H1 (cell line): ENCODE results near the gene PPA1. TPM values are rescaled to one million over a fixed set of nuclear protein-coding genes. Genes with fewer than 3 reads are reported as not detected.

ENCODE experiments used
- CTCF ChIA-PET: fragments of 300-600 bp; sonication (Branson Sonifier 250); formaldehyde crosslinking; loops from one replicate; lab custom pipeline; 2021; ENCODE audit not compliant: partially characterized antibody; lab: Charles Lee
- POLR2A ChIA-PET: fragments of 300-600 bp; sonication (Branson Sonifier 250); formaldehyde crosslinking; loops from one replicate; lab custom pipeline; 2021; ENCODE audit warnings: inconsistent platforms; ENCODE audit not compliant: partially characterized antibody; lab: Charles Lee
- DNase-seq, 2 experiments: peaks; one replicate each; pipeline versions ENCODE4 v3.0.0 to v3.0.0-alpha.2; 2010 to 2022; ENCODE audit warnings: low spot score in 2 of 2, low read depth in 1 of 2, mixed read lengths in 1 of 2
- FAIRE-seq: peaks from 2 replicates; lab custom pipeline; 2011; peaks lifted over from hg19 to GRCh38; lab: Jason Lieb, UNC
- H2AFZ ChIP-seq: 2 replicates; pipeline ENCODE4 v1.8.1; 2012; ENCODE audit warnings: low read length, inconsistent platforms
- H2AK5ac ChIP-seq: 2 replicates; pipeline ENCODE4 v1.6.1; 2013; ENCODE audit warnings: low read depth, low read length
- H2BK120ac ChIP-seq: replicated peaks from 2 replicates; pipeline ENCODE3; 2013; ENCODE audit warnings: low read depth, low read length, inconsistent platforms
- H2BK12ac ChIP-seq: 2 replicates; pipeline ENCODE4 v1.6.1; 2013; ENCODE audit warnings: low read depth, low read length
- H2BK15ac ChIP-seq: 2 replicates; pipeline ENCODE4 v1.6.1; 2013; ENCODE audit warnings: low read length
- H2BK20ac ChIP-seq: 2 replicates; pipeline ENCODE4 v1.6.1; 2013; ENCODE audit warnings: low read length
- H2BK5ac ChIP-seq: 2 replicates; pipeline ENCODE4 v1.6.1; 2013; ENCODE audit warnings: low read depth, low read length
- H3K14ac ChIP-seq: 2 replicates; pipeline ENCODE4 v1.6.1; 2013; ENCODE audit warnings: inconsistent platforms; ENCODE audit not compliant: insufficient read length
- H3K18ac ChIP-seq: 2 replicates; pipeline ENCODE4 v1.6.1; 2013; ENCODE audit warnings: low read length; ENCODE audit errors: extremely low read depth
- H3K23ac ChIP-seq: 2 replicates; pipeline ENCODE4 v1.6.1; 2013; ENCODE audit warnings: inconsistent platforms; ENCODE audit not compliant: insufficient read length
- H3K23me2 ChIP-seq: 2 replicates; pipeline ENCODE4 v1.6.1; 2013; ENCODE audit warnings: low read depth, low read length
- H3K27ac ChIP-seq: 2 replicates; pipeline ENCODE4 v1.6.1; 2011; ENCODE audit warnings: low read depth, low read length, inconsistent platforms
- H3K27me3 ChIP-seq, 4 experiments: replicated peaks in 1 of 4; 1 replicate in 1 of 4; 2 replicates in 3 of 4; pipeline versions ENCODE4 v1.6.1 to v1.8.1; 2011 to 2013; ENCODE audit warnings: low read length in 3 of 4, mild to moderate bottlenecking in 3 of 4, inconsistent platforms in 2 of 4, mixed read lengths in 2 of 4, moderate library complexity in 1 of 4; ENCODE audit not compliant: control insufficient read depth in 3 of 4, insufficient read depth in 3 of 4; ENCODE audit errors: extremely low read depth in 1 of 4
- H3K36me3 ChIP-seq, 4 experiments: 2 replicates each; pipeline versions ENCODE4 v1.6.1 to v1.8.1; 2011 to 2013; ENCODE audit warnings: mild to moderate bottlenecking in 4 of 4, low read length in 3 of 4, moderate library complexity in 2 of 4, control low read depth in 1 of 4, inconsistent platforms in 1 of 4; ENCODE audit not compliant: insufficient read depth in 4 of 4, control insufficient read depth in 2 of 4
- H3K4ac ChIP-seq: replicated peaks from 2 replicates; pipeline ENCODE3; 2013; ENCODE audit warnings: low read length, low read depth, mixed read lengths, inconsistent platforms; ENCODE audit not compliant: insufficient read length
- H3K4me1 ChIP-seq, 4 experiments: replicated peaks in 1 of 4; 1 replicate in 1 of 4; 2 replicates in 3 of 4; pipeline versions ENCODE4 v1.6.1 to v1.8.1; 2011 to 2013; ENCODE audit warnings: low read length in 3 of 4, inconsistent platforms in 2 of 4, mixed read lengths in 1 of 4; ENCODE audit not compliant: insufficient read depth in 4 of 4, control insufficient read depth in 3 of 4
- H3K4me2 ChIP-seq, 2 experiments: 2 replicates each; pipeline versions ENCODE4 v1.6.1 to v1.8.1; 2011 to 2013; ENCODE audit warnings: low read depth in 2 of 2, low read length in 2 of 2, control low read depth in 1 of 2, inconsistent platforms in 1 of 2, mild to moderate bottlenecking in 1 of 2; ENCODE audit not compliant: insufficient read depth in 1 of 2
- H3K4me3 ChIP-seq, 4 experiments: fragments of 200-600, 300-600 bp in 1 of 4; sonication (generic), shearing (Covaris generic), sonication (Bioruptor Twin) in 1 of 4; 2 replicates each; pipeline versions ENCODE4 v1.5.1 to v1.8.1; 2011 to 2016; ENCODE audit warnings: low read length in 4 of 4, low read depth in 3 of 4, control low read depth in 2 of 4, inconsistent platforms in 2 of 4, mild to moderate bottlenecking in 2 of 4, mixed read lengths in 1 of 4, moderate library complexity in 1 of 4; ENCODE audit not compliant: insufficient read depth in 2 of 4; ENCODE audit errors: extremely low read depth in 1 of 4
- H3K56ac ChIP-seq: replicated peaks from 2 replicates; pipeline ENCODE3; 2013; ENCODE audit warnings: low read depth, mild to moderate bottlenecking, mixed read lengths, low read length, inconsistent platforms; ENCODE audit not compliant: insufficient read length
- H3K79me1 ChIP-seq: 2 replicates; pipeline ENCODE4 v1.6.1; 2013; ENCODE audit warnings: low read depth, low read length, control low read depth
- H3K79me2 ChIP-seq, 2 experiments: 2 replicates each; pipeline versions ENCODE4 v1.6.1 to v1.8.1; 2012 to 2013; ENCODE audit warnings: low read length in 2 of 2, mild to moderate bottlenecking in 2 of 2, inconsistent platforms in 1 of 2; ENCODE audit not compliant: insufficient read depth in 2 of 2, control insufficient read depth in 1 of 2
- H3K9ac ChIP-seq, 4 experiments: replicated peaks in 1 of 4; 1 replicate in 1 of 4; 2 replicates in 3 of 4; pipeline versions ENCODE4 v1.6.1 to v1.8.1; 2011 to 2013; ENCODE audit warnings: low read depth in 3 of 4, low read length in 3 of 4, control low read depth in 2 of 4, mild to moderate bottlenecking in 2 of 4, moderate library complexity in 2 of 4, inconsistent platforms in 1 of 4; ENCODE audit errors: extremely low read depth in 1 of 4
- H3K9me3 ChIP-seq, 2 experiments: 2 replicates each; pipeline versions ENCODE4 v1.6.1 to v1.8.1; 2012 to 2013; ENCODE audit warnings: mild to moderate bottlenecking in 2 of 2, moderate library complexity in 2 of 2, control low read depth in 1 of 2, inconsistent platforms in 1 of 2, low read depth in 1 of 2, low read length in 1 of 2, mixed read lengths in 1 of 2; ENCODE audit not compliant: insufficient read depth in 2 of 2
- H4K20me1 ChIP-seq, 2 experiments: replicated peaks in 1 of 2; 2 replicates each; pipeline versions ENCODE3 to v1.8.1; 2011 to 2013; ENCODE audit warnings: inconsistent platforms in 2 of 2, low read length in 2 of 2, mild to moderate bottlenecking in 1 of 2; ENCODE audit not compliant: insufficient read depth in 2 of 2, control insufficient read depth in 1 of 2
- H4K5ac ChIP-seq: 2 replicates; pipeline ENCODE4 v1.6.1; 2013; ENCODE audit warnings: low read length, low read depth, mixed read lengths, inconsistent platforms; ENCODE audit not compliant: insufficient read length
- H4K8ac ChIP-seq: 2 replicates; pipeline ENCODE4 v1.8.0; 2013; ENCODE audit warnings: mild to moderate bottlenecking, moderate library complexity, low read length, inconsistent platforms; ENCODE audit not compliant: insufficient read depth; ENCODE audit errors: extremely low read depth
- H4K91ac ChIP-seq: replicated peaks from 2 replicates; pipeline ENCODE3; 2013; ENCODE audit warnings: low read length, mixed read lengths, inconsistent platforms; ENCODE audit not compliant: insufficient read length
- ASH2L ChIP-seq: fragments of 200-600, 300-600 bp; sonication (generic); IDR thresholded peaks from one replicate; pipeline ENCODE4 v1.7.1; 2017; ENCODE audit warnings: low read length
- BACH1 ChIP-seq: IDR thresholded peaks from 2 replicates; pipeline ENCODE4 v1.6.1; 2012; ENCODE audit warnings: low read length, improper control_type of control experiment
- CHD1 ChIP-seq: IDR thresholded peaks from 2 replicates; pipeline ENCODE4 v1.6.1; 2012; ENCODE audit warnings: low read depth, low read length, improper control_type of control experiment
- CREB1 ChIP-seq: IDR thresholded peaks from 2 replicates; pipeline ENCODE4 v1.6.1; 2012; ENCODE audit warnings: inconsistent platforms
- CTBP2 ChIP-seq: IDR thresholded peaks from 2 replicates; pipeline ENCODE4 v1.7.0; 2011; ENCODE audit warnings: borderline replicate concordance, mild to moderate bottlenecking, moderate library complexity, mixed read lengths, low read length; ENCODE audit not compliant: insufficient read depth, insufficient read length
- CTCF ChIP-seq, 3 experiments: IDR thresholded peaks; 1 replicate in 2 of 3; 2 replicates in 1 of 3; pipeline versions ENCODE4 v1.5.1 to v1.6.1; 2011; ENCODE audit warnings: low read length in 3 of 3, mild to moderate bottlenecking in 3 of 3, inconsistent platforms in 2 of 3, low read depth in 1 of 3, moderate library complexity in 1 of 3; ENCODE audit not compliant: insufficient read depth in 1 of 3; ENCODE audit errors: control extremely low read depth in 1 of 3
- JUND ChIP-seq: IDR thresholded peaks from 2 replicates; pipeline ENCODE4 v1.6.1; 2011; ENCODE audit warnings: mild to moderate bottlenecking, improper control_type of control experiment, low read length
- SIN3A ChIP-seq, 2 experiments: IDR thresholded peaks in 1 of 2; conservative IDR thresholded peaks in 1 of 2; 2 replicates each; pipeline ENCODE4 v1.6.1; 2011 to 2012; ENCODE audit warnings: low read length in 2 of 2, improper control_type of control experiment in 1 of 2, low read depth in 1 of 2, mild to moderate bottlenecking in 1 of 2
- WGBS, 2 experiments: shearing (Covaris generic) in 1 of 2; methylation state at CpG; one replicate each; pipeline versions ENCODE4 v1.1.6 to v1.1.7; 2013 to 2015; ENCODE audit warnings: low lambda C conversion rate in 2 of 2, mixed read lengths in 2 of 2, inconsistent platforms in 1 of 2, low coverage in 1 of 2, missing lambda C conversion rate in 1 of 2; ENCODE audit not compliant: insufficient replicate concordance in 2 of 2, insufficient coverage in 1 of 2, insufficient read length in 1 of 2; ENCODE audit errors: extremely low coverage in 1 of 2, missing lambda C conversion rate in 1 of 2; 5-methylcytosine and 5-hydroxymethylcytosine counted together
- polyA plus RNA-seq, 7 experiments: library from polyadenylated mRNA; depleted of rRNA in 3 of 7; stranded (reverse) in 5 of 7; unstranded in 2 of 7; fragments of >200 nt in 5 of 7; fragments of 200-250 nt in 2 of 7; gene quantifications; 1 replicate in 5 of 7; 2 replicates in 1 of 7; 4 replicates in 1 of 7; pipeline versions ENCODE4 v1.2.1 to v1.2.3, GENCODE V29; 2011 to 2013; ENCODE audit warnings: missing spikeins in 2 of 7, mixed read lengths in 2 of 7
- total RNA-seq: library from RNA; stranded (reverse); fragmentation: NEBNext Ultra II Directional; extraction: Animal tissue kit (Norgen Biotek cat#: 25700); gene quantifications from 2 replicates; pipeline ENCODE4 v1.2.1, GENCODE V29; 2021

The PPA1 gene
- total and polyA plus RNA-seq, 2 of the 8 experiments (the other 6 are each of a cell fraction or from before 2014, with no cell fraction given): 77.0 to 191 TPM

GRCh38 chr10:70254778-70255328 is 21.6 kb upstream of the PPA1 start:
- no peak overlapping the region for H4K5ac ChIP-seq
- no peaks in the 10 kb centered on the region for H3K79me2 ChIP-seq
- no peak for DNase-seq
- H2BK20ac ChIP-seq: no peak overlapping the region
- no peak for TF ChIP-seq BACH1
- no peak for TF ChIP-seq JUND
- no peak for TF ChIP-seq SIN3A (conservative IDR thresholded peaks at IDR 0.05 in 1 of 2, IDR thresholded peaks at IDR 0.05 in 1 of 2; ENCODE audit: low read depth in 1 of 2, low read length in 2 of 2)
- TF ChIP-seq CTBP2: no peak
- no peak for TF ChIP-seq ASH2L
- TF ChIP-seq CTCF (IDR thresholded peaks at IDR 0.05; ENCODE audit: control extremely low read depth in 1 of 3, insufficient read depth in 1 of 3, low read depth in 1 of 3, low read length in 3 of 3): no peak
- TF ChIP-seq CHD1: no peak
- no peak for TF ChIP-seq CREB1
- FAIRE-seq: no peak
- H4K8ac ChIP-seq: 0 out of 2 replicates have a peak overlapping the region, but pooled peaks have one; percentile 4
- H3K4me1 ChIP-seq: peaks cover 0 to 2% (median 0%) of the 10 kb centered on the region in 4 experiments; a peak in 1 of 7 replicates
- H3K14ac ChIP-seq: no peak overlapping the region
- no peak overlapping the region for H3K4me3 ChIP-seq
- H3K9ac ChIP-seq: no peak overlapping the region
- H2AFZ ChIP-seq: no peak overlapping the region; the same call in 1 of the 2 replicates
- POLR2A ChIA-PET: no interaction called here
- H4K20me1 ChIP-seq: no peaks in the 10 kb centered on the region
- no peak overlapping the region for H2BK5ac ChIP-seq
- H3K79me1 ChIP-seq: no peaks in the 10 kb centered on the region
- H3K36me3 ChIP-seq: no peaks in the 10 kb centered on the region
- H2BK120ac ChIP-seq: no peak overlapping the region
- H3K56ac ChIP-seq: no peak overlapping the region
- WGBS, 2 experiments: 93% methylated on average over 32 of the region's 40 CpGs; no CpG with 5 or more reads in 1 of the 2 experiments
- H3K4me2 ChIP-seq: no peak overlapping the region
- no peak overlapping the region for H3K23ac ChIP-seq
- no peak overlapping the region for H4K91ac ChIP-seq
- no peaks in the 10 kb centered on the region for H3K27me3 ChIP-seq
- H3K9me3 ChIP-seq: no peaks in the 10 kb centered on the region
- no peak overlapping the region for H3K18ac ChIP-seq
- no peak overlapping the region for H3K4ac ChIP-seq
- CTCF ChIA-PET: interaction anchor here (1.0 to 3.7 kb wide), 7 partner anchors 8 to 109 kb away, joined by 3 to 26 read pairs (median 6); no protein-coding TSS in a partner anchor
- no peaks in the 10 kb centered on the region for H3K23me2 ChIP-seq
- H3K27ac ChIP-seq: no peak overlapping the region
- no peak overlapping the region for H2BK12ac ChIP-seq
- H2AK5ac ChIP-seq: no peak overlapping the region
- H2BK15ac ChIP-seq: no peak overlapping the region
